Parathyroid adenoma (tissue), 2 donors: ENCODE results near the gene MESP2.

Experiments
- H2AFZ ChIP-seq: fragments of 300-600 bp; sonication (generic); one replicate; pipeline ENCODE4 v1.7.0; 2017; ENCODE audit warnings: antibody characterized with exemption, mild to moderate bottlenecking
- H3K27ac ChIP-seq: fragments of 300-600 bp; sonication (generic); one replicate; pipeline ENCODE4 v1.7.0; 2017
- H3K27me3 ChIP-seq: fragments of 300-600 bp; sonication (generic); one replicate; pipeline ENCODE4 v1.7.0; 2017; ENCODE audit warnings: low read length; ENCODE audit not compliant: control insufficient read depth, insufficient read depth
- H3K36me3 ChIP-seq: fragments of 300-600 bp; sonication (generic); one replicate; pipeline ENCODE4 v1.7.0; 2017; ENCODE audit warnings: low read length; ENCODE audit not compliant: control insufficient read depth, insufficient read depth
- H3K4me1 ChIP-seq: fragments of 300-600 bp; sonication (generic); one replicate; pipeline ENCODE4 v1.7.0; 2017; ENCODE audit warnings: control low read depth
- H3K4me2 ChIP-seq: fragments of 300-600 bp; sonication (generic); one replicate; pipeline ENCODE4 v1.7.0; 2017; ENCODE audit warnings: low read length
- H3K4me3 ChIP-seq: fragments of 300-600 bp; sonication (generic); one replicate; pipeline ENCODE4 v1.7.0; 2017; ENCODE audit warnings: low read depth, low read length
- H3K79me2 ChIP-seq: fragments of 300-600 bp; sonication (generic); one replicate; pipeline ENCODE4 v1.7.0; 2017; ENCODE audit warnings: control low read depth
- H3K9ac ChIP-seq: fragments of 300-600 bp; sonication (generic); one replicate; pipeline ENCODE4 v1.7.0; 2017; ENCODE audit warnings: mild to moderate bottlenecking
- H3K9me3 ChIP-seq: fragments of 300-600 bp; sonication (generic); one replicate; pipeline ENCODE4 v1.7.0; 2017; ENCODE audit warnings: low read length; ENCODE audit not compliant: control insufficient read depth
- CTCF ChIP-seq: fragments of 300-600 bp; sonication (generic); IDR thresholded peaks from one replicate; pipeline ENCODE4 v1.7.0; 2017; ENCODE audit warnings: antibody characterized with exemption, mild to moderate bottlenecking
- donor health status: primary hyperparathyroidism.

Gene MESP2

GRCh38 chr15:89809093-89809786 lies 33.1 kb downstream of the MESP2 start:
- H3K79me2 ChIP-seq, result no peaks in the 10 kb centered on the region
- H3K9ac ChIP-seq, result no peak overlapping the region

GRCh38 chr15:89809787-89810148 lies 33.6 kb downstream of the MESP2 start:
- H3K9me3 ChIP-seq, result no peaks in the 10 kb centered on the region
- TF ChIP-seq CTCF, result no peak
- no peak overlapping the region for H3K9ac ChIP-seq
- H3K4me1 ChIP-seq, result no peaks in the 10 kb centered on the region
- H2AFZ ChIP-seq, result no peak overlapping the region
- no peaks in the 10 kb centered on the region for H3K79me2 ChIP-seq
- no peak overlapping the region for H3K4me3 ChIP-seq
- no peak overlapping the region for H3K4me2 ChIP-seq
- H3K27me3 ChIP-seq, result no peaks in the 10 kb centered on the region
- H3K36me3 ChIP-seq, result no peaks in the 10 kb centered on the region
- no peak overlapping the region for H3K27ac ChIP-seq

More at GRCh38 chr15:89809093-89809786, 33.1 kb downstream of the MESP2 start:
- Histone ChIP-seq H3K36me3 (no peaks in the 10 kb centered on the region), H3K4me1 (no peaks in the 10 kb centered on the region), H3K4me3 (no peak overlapping the region), H2AFZ (no peak overlapping the region), H3K9me3 (no peaks in the 10 kb centered on the region), H3K4me2 (no peak overlapping the region), H3K27ac (no peak overlapping the region), H3K27me3 (no peaks in the 10 kb centered on the region)
- no peak for TF ChIP-seq CTCF

- no peaks in the 10 kb centered on the region for H3K79me2 ChIP-seq
- no peak overlapping the region for H3K27ac ChIP-seq
- no peaks in the 10 kb centered on the region for H3K4me1 ChIP-seq
- TF ChIP-seq CTCF, result no peak
- H3K4me3 ChIP-seq, result no peak overlapping the region
- no peaks in the 10 kb centered on the region for H3K27me3 ChIP-seq
- no peaks in the 10 kb centered on the region for H3K36me3 ChIP-seq
- H3K4me2 ChIP-seq, result no peak overlapping the region
- H2AFZ ChIP-seq, result no peak overlapping the region
- H3K9ac ChIP-seq, result no peak overlapping the region
- no peaks in the 10 kb centered on the region for H3K9me3 ChIP-seq
Observed at GRCh38 chr15:89810837-89811236, 34.7 kb downstream of the MESP2 start.

- Histone ChIP-seq H3K36me3 (no peaks in the 10 kb centered on the region), H3K9ac (no peak overlapping the region), H3K4me1 (no peaks in the 10 kb centered on the region), H3K9me3 (no peaks in the 10 kb centered on the region), H3K27me3 (no peaks in the 10 kb centered on the region), H3K27ac (no peak overlapping the region), H3K4me3 (no peak overlapping the region), H3K79me2 (no peaks in the 10 kb centered on the region), H3K4me2 (no peak overlapping the region), H2AFZ (no peak overlapping the region)
- no peak for TF ChIP-seq CTCF
Observed at GRCh38 chr15:89812011-89812846, 36.1 kb downstream of the MESP2 start.
